Natural killer cell treated with Interleukin-12 subunit alpha and Interleukin-12 subunit beta and Interleukin-15 and Interleukin-18, amount 100 ng/mL, for 72 hours (primary cell): Measurements from ENCODE around the gene TM9SF1. TPM values are rescaled to one million over a fixed set of nuclear protein-coding genes. Genes with fewer than 3 reads are reported as not detected.

Source experiments
- ATAC-seq, 2 donors: fragments of 150-1000 bp; cut with Tn5 transposase in 1 of 2; sonication (Bioruptor Pico), chemical (Tn5 transposase) in 1 of 2; 2 replicates each; pipeline ENCODE4 v1.10.0; 2021
- DNase-seq: peaks from one replicate; pipeline ENCODE4 v3.0.0; 2022; ENCODE audit warnings: low spot score
- H3K27ac Mint-ChIP-seq, 2 donors: 1 replicate in 1 of 2; 2 replicates in 1 of 2; pipeline ENCODE4 v1.8.0; 2022; ENCODE audit warnings: mixed read lengths in 2 of 2, mild to moderate bottlenecking in 1 of 2, moderate library complexity in 1 of 2
- H3K27me3 Mint-ChIP-seq, 2 donors: 1 replicate in 1 of 2; 2 replicates in 1 of 2; pipeline ENCODE4 v1.8.0; 2022; ENCODE audit warnings: mixed read lengths in 2 of 2
- H3K36me3 Mint-ChIP-seq: one replicate; pipeline ENCODE4 v1.8.0; 2022; ENCODE audit warnings: mixed read lengths
- H3K4me1 Mint-ChIP-seq, 2 donors: 1 replicate in 1 of 2; 2 replicates in 1 of 2; pipeline ENCODE4 v1.8.0; 2022; ENCODE audit warnings: low read depth in 2 of 2, mixed read lengths in 2 of 2, mild to moderate bottlenecking in 1 of 2
- H3K4me3 Mint-ChIP-seq: one replicate; pipeline ENCODE4 v1.8.0; 2022; ENCODE audit warnings: mixed read lengths
- H3K9me3 Mint-ChIP-seq: 2 replicates; pipeline ENCODE4 v1.8.0; 2022; ENCODE audit warnings: mixed read lengths
- total RNA-seq, 2 donors: library from RNA; stranded (reverse); gene quantifications; one replicate each; pipeline ENCODE4 v1.2.3, GENCODE V29; 2022

Gene TM9SF1, protein sequence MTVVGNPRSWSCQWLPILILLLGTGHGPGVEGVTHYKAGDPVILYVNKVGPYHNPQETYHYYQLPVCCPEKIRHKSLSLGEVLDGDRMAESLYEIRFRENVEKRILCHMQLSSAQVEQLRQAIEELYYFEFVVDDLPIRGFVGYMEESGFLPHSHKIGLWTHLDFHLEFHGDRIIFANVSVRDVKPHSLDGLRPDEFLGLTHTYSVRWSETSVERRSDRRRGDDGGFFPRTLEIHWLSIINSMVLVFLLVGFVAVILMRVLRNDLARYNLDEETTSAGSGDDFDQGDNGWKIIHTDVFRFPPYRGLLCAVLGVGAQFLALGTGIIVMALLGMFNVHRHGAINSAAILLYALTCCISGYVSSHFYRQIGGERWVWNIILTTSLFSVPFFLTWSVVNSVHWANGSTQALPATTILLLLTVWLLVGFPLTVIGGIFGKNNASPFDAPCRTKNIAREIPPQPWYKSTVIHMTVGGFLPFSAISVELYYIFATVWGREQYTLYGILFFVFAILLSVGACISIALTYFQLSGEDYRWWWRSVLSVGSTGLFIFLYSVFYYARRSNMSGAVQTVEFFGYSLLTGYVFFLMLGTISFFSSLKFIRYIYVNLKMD
- 10 to 100 TPM; 27.6 to 30.2 TPM for total RNA-seq

- H3K4me1 Mint-ChIP-seq, result peaks cover 46 to 52% of the 10 kb centered on the region in 2 donors
- H3K4me3 Mint-ChIP-seq, result peak within 1 kb of the TSS; percentile 93
- H3K27ac Mint-ChIP-seq, result peak within 1 kb of the TSS; percentile 90 to 93
- ATAC-seq, result peak; percentile 95
- H3K36me3 Mint-ChIP-seq, result peaks cover 26% of the 10 kb centered on the region
- peaks cover 4% of the 10 kb centered on the region for H3K9me3 Mint-ChIP-seq
- no peaks in the 10 kb centered on the region for H3K27me3 Mint-ChIP-seq
- DNase-seq, result peak; percentile 93
These were observed at the start of gene TM9SF1 for GRCh38 chr14:24195186-24196070. TSS of gene TM9SF1 (minus strand) at chr14:24195441. CDS start at chr14:24195019, 422 bp downstream.

- Mint-ChIP-seq H3K4me3 (peak overlapping the region; percentile 95), H3K36me3 (peaks cover 13% of the 10 kb centered on the region), H3K27ac (peak overlapping the region; percentile 94 to 96), H3K9me3 (no peaks in the 10 kb centered on the region), H3K27me3 (no peaks in the 10 kb centered on the region), H3K4me1 (peaks cover 43 to 60% of the 10 kb centered on the region in 2 donors)
- ATAC-seq, result no peak
- DNase-seq, result no peak
These were observed 48.1 kb upstream of the TM9SF1 start for GRCh38 chr14:24243336-24243836.

- Mint-ChIP-seq H3K36me3 (peaks cover 25% of the 10 kb centered on the region), H3K4me1 (peaks cover 46 to 59% of the 10 kb centered on the region in 2 donors)
These were observed 46.7 kb upstream of the TM9SF1 start for GRCh38 chr14:24241829-24242443.

DNA sequence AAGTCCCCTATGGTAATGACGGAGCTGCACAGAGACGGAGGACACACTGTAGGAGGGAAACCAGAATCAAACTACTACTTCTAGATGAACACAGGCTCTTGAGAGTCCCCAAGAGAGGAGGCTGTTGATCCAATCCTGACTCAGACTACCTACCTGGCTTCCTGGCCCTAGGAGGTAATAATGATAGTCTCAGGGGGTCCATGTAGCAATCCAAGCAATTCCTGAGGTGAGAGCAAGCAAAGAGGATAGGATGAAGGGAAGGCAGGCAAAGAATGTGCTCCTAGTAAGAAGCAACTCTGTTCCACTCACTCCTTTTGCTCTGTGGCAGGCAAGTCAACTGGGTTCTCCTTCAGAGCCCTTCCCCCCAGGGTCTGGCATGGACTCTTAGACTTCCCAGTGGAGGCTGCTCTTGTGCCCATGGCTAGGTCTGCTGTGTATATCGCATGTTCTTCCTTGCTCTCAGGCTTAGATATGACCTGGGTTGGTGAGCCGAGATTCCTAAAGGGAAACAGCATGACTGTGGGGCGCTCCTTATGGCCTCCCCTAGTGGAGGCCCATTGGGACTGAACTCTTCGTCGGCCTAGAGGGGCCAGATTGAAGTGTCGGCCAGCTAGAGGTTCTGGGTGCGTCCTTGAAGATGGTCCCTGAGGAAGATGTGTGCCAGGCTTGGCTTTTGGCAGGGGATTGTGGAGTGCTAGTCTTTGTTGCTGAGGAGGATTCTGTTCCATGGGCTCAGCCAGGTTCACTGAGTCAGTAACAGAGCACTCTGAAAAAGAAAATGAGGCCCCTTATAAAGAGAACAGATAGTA, 45.1 kb upstream of the TM9SF1 start:
- no peaks in the 10 kb centered on the region for H3K9me3 Mint-ChIP-seq
- DNase-seq (no peak), ATAC-seq (no peak)
- H3K4me3 Mint-ChIP-seq, result peak overlapping the region; percentile 95
- peak overlapping the region; percentile 94 to 96 for H3K27ac Mint-ChIP-seq
- H3K27me3 Mint-ChIP-seq, result no peaks in the 10 kb centered on the region
- H3K36me3 Mint-ChIP-seq, result peaks cover 35% of the 10 kb centered on the region
- peaks cover 55 to 67% of the 10 kb centered on the region in 2 donors for H3K4me1 Mint-ChIP-seq

More at GRCh38 chr14:24241829-24242443, 46.7 kb upstream of the TM9SF1 start:
- peak overlapping the region; percentile 95 for H3K4me3 Mint-ChIP-seq
- no peaks in the 10 kb centered on the region for H3K9me3 Mint-ChIP-seq
- H3K27ac Mint-ChIP-seq, result peak overlapping the region; percentile 94 to 96
- peak; percentile 92 for ATAC-seq
- peak; percentile 96 for DNase-seq
- no peaks in the 10 kb centered on the region for H3K27me3 Mint-ChIP-seq

GRCh38 chr14:24238527-24239037, 43.3 kb upstream of the TM9SF1 start:
- Mint-ChIP-seq H3K36me3 (peaks cover 41% of the 10 kb centered on the region), H3K9me3 (no peaks in the 10 kb centered on the region), H3K27me3 (no peaks in the 10 kb centered on the region), H3K4me1 (peaks cover 61 to 71% of the 10 kb centered on the region in 2 donors), H3K27ac (peak overlapping the region; percentile 94 to 96), H3K4me3 (peak overlapping the region; percentile 11)
- ATAC-seq, result no peak
- no peak for DNase-seq

DNA sequence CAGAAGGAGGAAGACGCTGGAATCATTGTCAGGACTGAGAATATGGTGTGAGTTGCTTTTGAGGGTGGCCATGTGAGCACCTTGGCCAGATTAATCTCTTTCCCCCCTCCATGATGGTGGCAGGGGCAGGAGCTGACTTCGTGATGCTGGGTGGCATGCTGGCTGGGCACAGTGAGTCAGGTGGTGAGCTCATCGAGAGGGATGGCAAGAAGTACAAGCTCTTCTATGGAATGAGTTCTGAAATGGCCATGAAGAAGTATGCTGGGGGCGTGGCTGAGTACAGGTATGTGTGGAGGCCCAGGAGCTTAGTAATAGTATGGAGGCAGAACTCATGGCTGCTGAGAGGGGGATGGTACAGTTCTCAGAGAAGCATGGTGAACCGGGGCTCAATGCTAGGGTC, 42.9 kb upstream of the TM9SF1 start:
- ATAC-seq (no peak), DNase-seq (no peak)
- Mint-ChIP-seq H3K4me1 (peaks cover 64 to 75% of the 10 kb centered on the region in 2 donors), H3K9me3 (no peaks in the 10 kb centered on the region), H3K36me3 (peaks cover 41% of the 10 kb centered on the region), H3K4me3 (no peak overlapping the region), H3K27ac (peak overlapping the region; percentile 94 to 96), H3K27me3 (no peaks in the 10 kb centered on the region)

- Mint-ChIP-seq H3K9me3 (no peaks in the 10 kb centered on the region), H3K36me3 (peaks cover 41% of the 10 kb centered on the region), H3K4me3 (no peak overlapping the region)
These were observed 42.3 kb upstream of the TM9SF1 start for GRCh38 chr14:24237463-24237955.

GRCh38 chr14:24236689-24237462, 41.6 kb upstream of the TM9SF1 start:
- no peak for ATAC-seq
- Mint-ChIP-seq H3K27ac (peak overlapping the region; percentile 94 to 96), H3K36me3 (peaks cover 41% of the 10 kb centered on the region), H3K4me1 (peaks cover 64 to 75% of the 10 kb centered on the region in 2 donors), H3K27me3 (no peaks in the 10 kb centered on the region), H3K4me3 (no peak overlapping the region), H3K9me3 (no peaks in the 10 kb centered on the region)
- DNase-seq, result no peak

More at GRCh38 chr14:24237463-24237955, 42.3 kb upstream of the TM9SF1 start:
- DNase-seq, result no peak
- ATAC-seq, result no peak
- H3K4me1 Mint-ChIP-seq, result peaks cover 66 to 79% of the 10 kb centered on the region in 2 donors
- peak overlapping the region; percentile 94 to 96 for H3K27ac Mint-ChIP-seq
- no peaks in the 10 kb centered on the region for H3K27me3 Mint-ChIP-seq

DNA sequence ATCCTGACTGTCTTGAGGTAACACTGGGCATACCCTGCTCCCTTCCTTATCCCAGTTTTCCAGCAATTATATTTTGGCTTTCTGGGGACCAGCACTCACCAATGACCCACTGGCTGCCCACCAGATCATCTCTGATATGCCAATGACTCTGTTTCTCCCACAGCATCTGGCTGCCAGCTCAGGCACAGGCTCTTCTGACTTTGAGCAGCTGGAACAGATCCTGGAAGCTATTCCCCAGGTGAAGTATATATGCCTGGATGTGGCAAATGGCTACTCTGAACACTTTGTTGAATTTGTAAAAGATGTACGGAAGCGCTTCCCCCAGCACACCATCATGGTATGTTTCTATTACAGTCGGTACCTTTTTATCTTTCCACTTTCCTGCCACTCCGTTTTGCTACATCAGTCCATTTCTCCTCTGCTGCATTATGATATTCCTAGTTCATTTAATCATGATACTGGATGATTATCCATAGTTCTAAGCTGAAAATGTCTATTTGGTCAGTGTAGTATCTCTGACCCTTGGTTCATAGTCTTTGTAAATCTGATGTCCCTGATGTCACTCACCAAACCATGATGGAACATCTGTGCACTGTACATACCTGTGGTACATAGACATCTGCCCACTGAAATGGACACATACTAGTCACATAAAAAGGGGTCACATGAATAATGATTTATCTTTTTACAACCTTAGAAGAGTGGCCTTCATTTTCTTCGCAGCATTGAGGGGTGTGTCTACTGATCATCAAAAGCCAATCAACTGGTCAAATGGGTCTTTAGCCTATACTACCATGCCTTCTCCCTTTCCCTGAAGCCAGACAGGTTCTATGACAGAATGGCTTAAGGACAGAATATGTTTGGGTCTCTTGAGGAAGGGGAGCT, 40.8 kb upstream of the TM9SF1 start:
- peak overlapping the region; percentile 23 for H3K4me3 Mint-ChIP-seq
- peak overlapping the region; percentile 29 to 31 for H3K27ac Mint-ChIP-seq
- no peaks in the 10 kb centered on the region for H3K27me3 Mint-ChIP-seq
- ATAC-seq, result no peak
- H3K36me3 Mint-ChIP-seq, result peaks cover 41% of the 10 kb centered on the region
- peaks cover 62 to 79% of the 10 kb centered on the region in 2 donors for H3K4me1 Mint-ChIP-seq
- no peaks in the 10 kb centered on the region for H3K9me3 Mint-ChIP-seq
- no peak for DNase-seq

GRCh38 chr14:24234095-24235005, 39.1 kb upstream of the TM9SF1 start:
- H3K4me1 Mint-ChIP-seq, result peaks cover 47 to 64% of the 10 kb centered on the region in 2 donors
- ATAC-seq (no peak), DNase-seq (no peak)
- no peaks in the 10 kb centered on the region for H3K27me3 Mint-ChIP-seq
- H3K27ac Mint-ChIP-seq, result peak overlapping the region; percentile 68 to 95
- H3K36me3 Mint-ChIP-seq, result peaks cover 36% of the 10 kb centered on the region
- no peaks in the 10 kb centered on the region for H3K9me3 Mint-ChIP-seq
- peak overlapping the region; percentile 91 for H3K4me3 Mint-ChIP-seq
